SK-N-SH treated with all-trans-retinoic acid at 6 μM for 48 hours (cell line): ENCODE results near the gene HCAR2.

ENCODE experiments used
- ARNTL ChIP-seq: fragments of 450-650 bp; formaldehyde crosslinking; IDR thresholded peaks from 2 replicates; pipeline ENCODE4 v1.5.0; 2020; ENCODE audit warnings: low read depth, mild to moderate bottlenecking, moderate library complexity, borderline replicate concordance
- CSRNP3 ChIP-seq: fragments of 250-450 bp; sonication (Bioruptor Pico); IDR thresholded peaks from 2 replicates; pipeline ENCODE4 v1.5.1; 2021; ENCODE audit warnings: mild to moderate bottlenecking, moderate library complexity
- GLIS3 ChIP-seq: fragments of 250-450 bp; sonication (Bioruptor Pico); IDR thresholded peaks from 2 replicates; pipeline ENCODE4 v1.5.0; 2020; ENCODE audit warnings: mild to moderate bottlenecking, moderate library complexity
- POU6F1 ChIP-seq: fragments of 250-450 bp; sonication (Bioruptor Pico); IDR thresholded peaks from 2 replicates; pipeline ENCODE4 v1.8.0; 2021; ENCODE audit warnings: low read depth, mild to moderate bottlenecking, moderate library complexity, borderline replicate concordance
- RARB ChIP-seq: fragments of 250-450 bp; sonication (Bioruptor Pico); IDR thresholded peaks from 2 replicates; pipeline ENCODE4 v1.8.0; 2021; ENCODE audit warnings: mild to moderate bottlenecking, moderate library complexity
- SNAI2 ChIP-seq: fragments of 250-450 bp; sonication (Bioruptor Pico); IDR thresholded peaks from 2 replicates; pipeline ENCODE4 v1.5.0; 2020; ENCODE audit warnings: mild to moderate bottlenecking, moderate library complexity
- ZFP3 ChIP-seq: fragments of 250-450 bp; sonication (Bioruptor Pico); IDR thresholded peaks from 2 replicates; pipeline ENCODE4 v1.5.0; 2020; ENCODE audit warnings: mild to moderate bottlenecking, moderate library complexity
- ZNF565 ChIP-seq: fragments of 450-650 bp; formaldehyde crosslinking; conservative IDR thresholded peaks from 2 replicates; pipeline ENCODE4 v1.5.0; 2020; ENCODE audit warnings: low read depth, mild to moderate bottlenecking, moderate library complexity
- ZNF70 ChIP-seq: fragments of 450-650 bp; formaldehyde crosslinking; IDR thresholded peaks from 2 replicates; pipeline ENCODE4 v1.5.0; 2020; ENCODE audit warnings: mild to moderate bottlenecking, moderate library complexity
- ZNF8 ChIP-seq: fragments of 450-650 bp; formaldehyde crosslinking; IDR thresholded peaks from 2 replicates; pipeline ENCODE4 v1.5.0; 2020; ENCODE audit warnings: mild to moderate bottlenecking, moderate library complexity
- TF ChIP-seq, protein P1 (sequence below): fragments of 250-450 bp; sonication (Bioruptor Pico); IDR thresholded peaks from 2 replicates; pipeline ENCODE4 v1.8.0; 2020; ENCODE audit warnings: mild to moderate bottlenecking, moderate library complexity, borderline replicate concordance

DNA sequence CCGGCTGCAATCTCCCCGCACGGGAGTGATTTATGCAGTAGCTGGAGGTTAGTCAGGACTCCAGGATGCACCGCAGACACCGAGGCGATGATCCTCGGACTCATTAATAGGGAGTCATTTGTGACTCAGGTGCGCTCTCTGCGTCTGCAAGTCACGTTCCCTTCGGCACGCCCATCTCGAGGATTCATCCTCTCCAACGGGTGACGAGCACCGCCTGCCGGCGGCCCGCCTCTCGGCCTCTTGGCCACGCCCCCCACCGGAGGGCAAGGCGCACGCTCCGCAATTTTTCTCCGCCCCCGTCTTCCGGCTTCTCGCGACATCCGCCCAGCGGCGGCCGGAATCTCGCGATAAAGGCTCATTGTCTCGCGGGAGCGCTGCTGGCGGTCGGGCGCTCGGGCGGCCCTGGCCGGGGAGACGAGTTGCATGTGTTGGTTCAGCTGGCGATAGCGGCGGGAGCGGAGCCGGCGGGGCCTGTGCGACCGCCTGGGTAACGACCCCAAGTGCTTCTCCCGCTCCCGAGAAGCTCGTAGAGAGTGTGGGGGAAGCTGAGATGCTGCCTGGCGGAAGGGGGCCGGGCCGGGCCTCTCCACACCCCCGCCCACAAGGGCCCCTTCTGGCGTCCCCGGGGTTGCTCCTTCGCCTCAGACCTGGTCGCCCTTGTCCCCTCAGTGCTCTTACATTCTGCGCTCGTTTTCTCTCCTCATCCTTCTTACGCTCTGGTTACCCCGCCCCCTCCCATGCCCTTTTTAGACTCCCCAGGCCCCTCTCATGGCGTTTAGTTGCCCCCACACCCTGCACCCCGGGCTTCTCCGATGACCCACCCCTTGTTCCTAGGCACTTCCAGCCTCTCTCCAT, 49.5 kb upstream of the HCAR2 start, which contains the start of gene DENR:
- TF ChIP-seq ZNF565: no peak
- TF ChIP-seq ZFP3: no peak
- TF ChIP-seq RARB: no peak
- no peak for TF ChIP-seq POU6F1 (CRISPR knock-in tag)
- TF ChIP-seq, protein P1, sequence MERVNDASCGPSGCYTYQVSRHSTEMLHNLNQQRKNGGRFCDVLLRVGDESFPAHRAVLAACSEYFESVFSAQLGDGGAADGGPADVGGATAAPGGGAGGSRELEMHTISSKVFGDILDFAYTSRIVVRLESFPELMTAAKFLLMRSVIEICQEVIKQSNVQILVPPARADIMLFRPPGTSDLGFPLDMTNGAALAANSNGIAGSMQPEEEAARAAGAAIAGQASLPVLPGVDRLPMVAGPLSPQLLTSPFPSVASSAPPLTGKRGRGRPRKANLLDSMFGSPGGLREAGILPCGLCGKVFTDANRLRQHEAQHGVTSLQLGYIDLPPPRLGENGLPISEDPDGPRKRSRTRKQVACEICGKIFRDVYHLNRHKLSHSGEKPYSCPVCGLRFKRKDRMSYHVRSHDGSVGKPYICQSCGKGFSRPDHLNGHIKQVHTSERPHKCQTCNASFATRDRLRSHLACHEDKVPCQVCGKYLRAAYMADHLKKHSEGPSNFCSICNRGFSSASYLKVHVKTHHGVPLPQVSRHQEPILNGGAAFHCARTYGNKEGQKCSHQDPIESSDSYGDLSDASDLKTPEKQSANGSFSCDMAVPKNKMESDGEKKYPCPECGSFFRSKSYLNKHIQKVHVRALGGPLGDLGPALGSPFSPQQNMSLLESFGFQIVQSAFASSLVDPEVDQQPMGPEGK (CRISPR knock-in tag): no peak
- no peak for TF ChIP-seq GLIS3 (CRISPR knock-in tag)
- no peak for TF ChIP-seq SNAI2 (CRISPR knock-in tag)
- no peak for TF ChIP-seq ZNF70 (CRISPR knock-in tag)
- no peak for TF ChIP-seq ARNTL (CRISPR knock-in tag)
- no peak for TF ChIP-seq ZNF8 (CRISPR knock-in tag)
- TF ChIP-seq CSRNP3 (CRISPR knock-in tag): no peak
